8988T (cell line): ENCODE measurements around the gene DHDDS.
"Not testable (repeated sequence)": the region's sequence is repeated elsewhere in the genome, so short reads cannot be mapped to it uniquely, and the experiment has no call there.

ENCODE experiments used
- DNase-seq: peaks from one replicate; pipeline ENCODE4 v3.0.0; 2011

Gene DHDDS

DNA sequence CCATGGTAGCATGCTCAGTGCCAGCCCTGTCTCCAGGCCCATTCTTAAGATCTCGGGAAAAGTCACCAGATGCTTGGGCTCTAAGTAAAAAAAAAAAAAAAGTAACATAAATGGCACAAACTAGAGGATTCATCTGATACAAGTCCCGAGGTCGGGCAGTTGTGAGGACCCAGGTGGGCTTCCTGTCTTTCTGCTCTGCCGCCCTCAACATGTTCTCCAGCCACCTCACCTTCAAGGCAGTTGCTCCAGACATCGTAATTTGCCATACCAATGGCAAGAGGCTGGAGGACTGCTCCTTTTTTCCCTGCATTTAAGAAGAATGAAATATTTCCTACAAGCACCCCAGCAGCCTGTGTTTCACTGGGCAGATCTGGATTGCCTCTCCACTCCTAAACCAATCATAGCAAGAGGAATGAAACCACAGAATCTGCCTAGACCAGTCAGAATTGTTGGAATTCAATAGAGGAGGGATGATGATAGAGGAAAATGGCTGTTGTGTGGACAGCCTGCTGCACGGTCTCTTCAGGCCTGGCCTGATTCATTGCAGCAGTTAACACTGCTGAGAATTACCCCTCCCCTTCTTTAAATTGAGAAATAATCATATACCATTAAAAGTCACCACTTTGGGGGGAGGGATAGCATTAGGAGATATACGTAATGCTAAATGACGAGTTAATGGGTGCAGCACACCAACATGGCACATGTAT, 45.5 kb downstream of the DHDDS start:
- DNase-seq, result no peak

DNA sequence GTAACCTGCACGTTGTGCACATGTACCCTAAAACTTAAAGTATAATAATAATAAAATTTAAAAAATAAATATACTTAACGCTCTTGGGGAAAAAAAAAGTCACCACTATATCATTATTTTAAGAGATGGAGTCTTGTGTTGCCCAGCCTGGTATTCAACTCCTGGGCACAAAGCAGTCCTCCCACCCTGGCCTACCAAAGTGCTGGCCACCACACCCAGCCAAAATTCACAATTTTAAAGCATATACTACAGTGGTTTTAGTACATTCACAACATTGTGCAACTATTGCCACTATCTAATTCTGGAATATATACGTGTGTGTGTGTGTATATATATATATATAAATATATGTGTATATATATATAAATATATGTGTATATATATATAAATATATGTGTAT, 46.0 kb downstream of the DHDDS start:
- DNase-seq, result no peak

DNA sequence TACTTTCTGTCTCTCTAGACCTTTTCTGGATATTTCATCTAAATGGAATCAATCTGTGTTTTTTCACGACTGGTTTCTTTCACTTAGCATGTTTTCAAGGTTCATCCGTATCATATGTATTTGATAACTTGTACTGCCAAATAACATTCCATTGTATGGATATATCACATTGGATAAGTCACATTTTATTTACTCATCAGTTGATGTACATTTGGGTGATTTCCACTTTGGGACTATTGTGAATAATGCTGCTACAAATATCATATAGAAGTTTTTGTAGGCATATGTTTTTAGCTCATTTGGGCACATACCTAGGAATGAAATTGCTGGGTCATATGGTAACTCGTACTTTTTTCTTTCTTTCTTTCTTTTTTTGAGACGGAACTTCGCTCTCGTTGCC, 46.9 kb downstream of the DHDDS start:
- no peak for DNase-seq

DNA sequence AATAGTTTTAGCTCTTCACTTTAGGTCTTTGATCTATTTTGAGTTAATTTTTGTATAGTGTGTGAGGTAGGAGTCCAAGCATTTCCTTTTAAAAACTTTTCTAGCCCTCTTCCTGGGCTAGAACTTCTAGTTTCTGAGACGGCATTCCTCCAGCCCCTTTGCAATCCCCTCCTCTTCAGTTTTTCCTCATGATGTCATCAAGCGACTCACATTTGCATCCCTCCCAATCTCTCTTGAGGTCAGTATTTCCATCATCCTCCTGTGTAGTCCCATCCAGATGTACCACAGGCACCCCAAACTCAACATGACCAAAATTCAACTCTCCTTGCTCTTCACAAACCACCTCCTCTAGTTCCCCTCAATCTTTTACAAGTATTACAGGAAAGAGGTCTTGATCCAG, 50.8 kb downstream of the DHDDS start:
- DNase-seq, result no peak

DNA sequence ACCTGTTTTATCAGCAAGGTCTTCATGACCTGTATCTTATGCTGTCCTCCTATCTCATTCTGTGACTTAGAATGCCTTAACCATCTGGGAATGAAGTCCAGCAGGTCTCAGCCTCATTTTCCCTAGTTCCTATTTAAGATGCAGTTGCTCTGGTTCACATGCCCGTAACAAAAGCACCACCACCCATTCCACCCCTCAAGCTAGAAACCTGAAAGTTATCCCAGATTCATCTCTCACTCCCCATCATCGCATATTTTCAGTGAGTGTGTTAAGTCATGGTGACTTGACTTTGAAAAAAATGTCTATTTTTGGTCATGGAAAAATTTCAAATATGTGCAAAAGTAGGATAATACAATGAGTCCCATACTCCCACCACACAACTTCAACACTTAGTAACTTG, 51.9 kb downstream of the DHDDS start:
- no peak for DNase-seq

DNA sequence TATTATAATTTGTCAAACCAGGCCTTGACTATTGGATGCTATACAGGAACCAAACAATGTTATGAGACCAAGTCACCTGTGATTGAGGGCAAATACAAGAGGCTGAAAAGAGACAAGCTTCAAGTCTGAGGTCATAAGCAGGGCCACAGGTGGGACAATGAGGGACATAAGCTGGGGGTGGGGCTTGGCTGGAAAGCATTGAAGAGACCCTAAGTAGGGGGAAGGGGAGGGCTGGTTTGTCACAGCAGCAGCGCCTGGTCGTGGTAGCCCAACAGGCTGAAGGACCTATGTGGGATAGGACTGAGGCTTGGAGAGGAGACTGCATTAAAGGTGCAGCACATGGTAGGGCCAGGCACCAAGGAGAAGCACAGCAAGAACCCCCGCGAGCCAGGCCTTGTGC, 58.0 kb downstream of the DHDDS start:
- no peak for DNase-seq

DNA sequence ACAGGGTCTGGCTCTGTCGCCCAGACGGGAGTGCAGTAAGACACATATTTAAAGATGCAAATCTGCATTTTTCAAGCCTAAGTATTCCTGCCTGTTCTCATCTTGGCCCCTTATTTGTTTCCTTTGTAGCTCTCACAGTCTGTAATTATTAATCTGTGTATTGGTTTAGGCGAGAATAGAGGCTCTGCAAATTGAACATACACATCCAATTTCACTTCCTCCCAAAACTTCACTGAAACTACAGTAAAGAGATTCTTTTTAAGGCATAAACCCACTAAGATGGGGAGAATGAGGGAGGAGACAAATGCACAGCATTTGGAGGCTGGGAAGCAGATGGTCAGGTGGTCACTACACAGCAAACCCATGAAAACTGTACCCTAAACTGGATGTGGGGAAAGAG, 61.1 kb downstream of the DHDDS start:
- DNase-seq, result no peak

DNA sequence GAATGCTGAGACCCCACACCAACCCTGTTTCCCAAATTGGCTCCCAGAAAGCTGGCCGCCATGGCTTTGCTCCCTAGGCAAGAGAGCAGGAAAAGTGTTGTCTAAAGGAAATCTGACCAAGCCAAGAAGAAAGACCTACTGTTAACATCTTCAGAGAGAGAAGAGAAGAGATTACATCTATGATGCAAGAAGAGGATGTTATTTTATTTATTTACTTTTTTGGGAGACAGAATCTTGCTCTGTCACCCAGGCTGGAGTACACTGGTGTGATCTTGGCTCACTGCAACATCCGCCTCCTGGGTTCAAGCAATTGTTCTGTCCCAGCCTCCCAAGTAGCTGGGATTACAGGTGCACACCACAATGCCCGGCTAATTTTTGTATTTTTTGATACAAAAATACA, 61.8 kb downstream of the DHDDS start:
- DNase-seq, result no peak

DNA sequence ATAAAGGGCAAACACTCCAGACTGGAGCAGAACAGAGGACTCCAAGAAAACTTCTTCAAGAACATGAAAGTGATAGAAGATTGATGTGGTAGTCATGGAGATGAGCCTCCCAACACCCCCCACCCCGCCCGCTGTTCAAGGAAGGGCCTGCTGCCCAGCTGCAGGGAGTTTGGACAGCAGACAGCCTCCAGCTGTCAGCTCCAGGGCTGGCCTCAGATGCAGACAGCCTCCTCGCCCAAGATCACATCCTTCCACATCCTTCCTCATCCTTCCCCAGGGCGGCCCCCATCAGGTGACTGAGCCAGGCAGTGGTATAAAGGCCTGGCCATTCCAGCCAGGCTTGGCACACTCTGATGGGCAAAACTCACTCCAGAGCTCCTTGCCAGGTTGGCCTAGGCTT, 64.7 kb downstream of the DHDDS start:
- no peak for DNase-seq

DNA sequence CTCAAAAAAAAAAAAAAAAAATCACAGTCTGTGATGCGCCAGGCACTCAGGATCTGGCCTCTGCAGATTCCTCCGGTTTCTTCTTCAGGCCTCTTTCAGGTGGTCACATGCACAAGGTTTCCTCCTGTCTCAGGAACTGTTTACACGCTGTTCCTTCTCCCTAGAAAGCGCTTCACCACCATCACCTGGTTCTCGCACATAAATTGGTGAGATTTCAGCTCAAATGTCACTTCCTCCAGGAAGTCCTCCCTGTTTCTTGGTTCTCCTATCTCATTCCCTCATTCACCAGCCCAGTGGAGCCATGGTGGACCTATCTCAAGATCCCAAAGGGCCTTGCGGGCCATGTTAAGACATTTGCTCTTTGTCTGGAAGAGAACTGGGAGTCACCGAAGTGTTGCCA, 66.8 kb downstream of the DHDDS start:
- no peak for DNase-seq

DNA sequence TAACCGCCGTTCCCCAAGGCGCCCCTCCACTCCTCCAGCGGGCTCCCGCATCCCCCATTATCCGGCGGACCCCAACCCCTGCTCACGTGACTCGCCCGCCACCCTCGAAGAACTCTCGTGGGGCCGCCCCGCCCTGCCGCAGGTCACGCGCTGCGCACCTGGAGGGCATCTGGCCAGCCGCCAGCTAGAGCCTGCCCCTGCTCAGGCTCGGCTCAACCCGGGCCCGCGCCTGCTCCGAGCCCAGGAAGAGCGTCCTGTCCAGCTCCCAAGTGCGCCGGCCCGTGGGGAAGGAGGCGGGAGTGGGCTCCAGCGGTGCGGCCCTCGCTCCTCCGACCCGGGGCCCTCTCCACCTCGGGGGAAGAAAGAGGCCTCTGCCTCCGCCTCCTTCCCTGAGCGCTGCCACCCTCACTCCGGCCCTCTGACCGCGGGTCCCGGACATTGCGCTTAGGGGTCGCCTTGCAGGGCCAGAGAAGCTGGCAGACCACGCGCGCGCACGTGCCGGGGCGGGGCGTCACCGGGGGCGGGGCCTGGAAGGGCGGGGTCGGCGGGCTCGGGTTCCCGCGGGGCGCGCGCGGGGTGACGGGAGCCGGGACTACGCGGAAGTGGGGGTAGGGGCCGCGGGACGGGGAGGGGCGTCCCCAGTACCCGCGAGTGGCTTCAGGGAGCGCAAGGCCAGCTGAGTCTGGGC, 68.5 kb downstream of the DHDDS start:
- DNase-seq, result peak; percentile 68

DNA sequence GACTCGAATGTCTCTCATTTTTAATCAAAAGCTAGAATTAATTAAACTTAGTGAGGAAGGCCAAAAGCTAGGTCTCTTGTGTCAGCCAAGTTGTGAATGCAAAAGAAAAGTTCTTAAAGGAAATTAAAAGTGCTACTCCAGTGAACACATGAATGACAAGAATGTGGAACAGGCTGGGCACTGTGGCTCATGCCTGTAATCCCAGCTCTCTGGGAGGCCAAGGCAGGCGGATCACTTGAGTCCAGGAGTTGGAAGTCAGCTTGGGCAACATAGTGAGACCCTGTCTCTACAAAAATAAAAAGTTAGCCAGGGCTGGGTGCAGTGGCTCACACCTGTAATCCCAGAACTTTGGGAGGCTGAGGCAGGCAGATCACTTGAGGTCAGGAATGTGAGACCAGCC, 78.6 kb downstream of the DHDDS start:
- not testable (repeated sequence) for DNase-seq

DNA sequence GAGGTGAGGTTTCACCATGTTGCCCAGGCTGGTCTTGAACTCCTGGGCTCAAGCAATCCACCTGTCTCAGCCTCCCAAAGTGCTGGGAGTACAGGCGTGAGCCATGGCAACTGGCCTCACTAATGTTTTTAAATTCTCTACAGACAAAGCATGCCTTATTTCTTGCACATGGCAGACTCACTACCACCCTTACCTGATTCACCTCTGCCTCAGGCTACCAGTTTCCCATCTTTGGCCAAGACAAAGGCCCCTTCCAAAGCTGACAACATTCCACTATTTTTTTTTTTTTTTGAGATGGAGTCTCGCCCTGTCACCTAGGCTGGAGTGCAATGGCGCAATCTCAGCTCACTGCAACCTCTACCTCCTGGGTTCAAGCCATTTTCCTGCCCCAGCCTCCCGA, 83.7 kb downstream of the DHDDS start:
- DNase-seq, result not testable (repeated sequence)

DNA sequence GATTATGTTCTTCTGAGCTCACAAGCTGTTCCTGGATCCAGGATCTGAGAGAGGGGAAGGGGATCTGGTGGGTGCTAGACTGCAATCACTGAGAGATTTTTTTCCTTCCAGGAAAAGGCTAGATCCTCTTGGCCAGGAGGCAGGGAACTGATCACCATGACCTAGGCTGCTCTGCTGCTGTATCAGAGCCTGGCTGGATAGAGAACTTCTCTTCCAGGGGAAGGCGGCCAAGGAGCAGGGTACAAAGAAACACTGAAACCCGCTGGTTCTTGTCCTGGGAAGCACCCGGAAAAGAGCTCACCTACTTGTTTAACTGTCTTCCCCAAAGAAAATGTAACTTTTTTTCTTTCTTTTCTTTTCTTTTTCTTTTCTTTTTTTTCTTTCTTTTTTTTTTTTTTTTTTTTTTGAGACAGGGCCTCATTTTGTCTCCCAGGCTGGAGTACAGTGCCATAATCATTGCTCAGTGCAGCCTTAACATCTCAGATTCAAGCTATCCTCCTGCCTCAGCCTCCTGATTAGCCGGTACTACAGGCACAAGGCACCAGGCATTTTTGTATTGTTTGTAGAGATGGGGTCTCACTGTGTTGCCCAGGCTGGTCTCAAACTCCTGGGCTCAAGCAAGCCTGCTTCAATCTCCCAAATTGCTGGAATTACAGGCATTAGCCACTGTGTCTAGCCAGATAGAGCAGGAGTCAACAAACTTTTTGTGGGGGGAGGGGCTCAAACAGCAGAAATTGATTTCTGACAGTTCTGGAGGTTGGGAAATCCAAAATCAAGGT, 85.1 kb downstream of the DHDDS start:
- DNase-seq, result no peak

DNA sequence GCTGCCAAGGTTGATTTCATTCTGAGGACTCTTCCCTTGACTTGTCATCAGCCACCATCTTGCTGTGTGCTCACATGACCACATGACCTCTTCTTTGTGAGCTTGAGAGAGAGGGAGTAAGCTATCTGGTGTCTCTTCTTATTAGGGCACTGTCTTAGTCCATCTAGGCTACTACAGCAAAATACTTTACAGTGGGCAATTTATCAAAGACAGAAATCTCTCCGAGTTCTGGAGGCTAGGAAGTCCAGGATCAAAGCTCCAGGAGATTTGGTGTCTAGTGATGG, 85.6 kb downstream of the DHDDS start:
- no peak for DNase-seq

DNA sequence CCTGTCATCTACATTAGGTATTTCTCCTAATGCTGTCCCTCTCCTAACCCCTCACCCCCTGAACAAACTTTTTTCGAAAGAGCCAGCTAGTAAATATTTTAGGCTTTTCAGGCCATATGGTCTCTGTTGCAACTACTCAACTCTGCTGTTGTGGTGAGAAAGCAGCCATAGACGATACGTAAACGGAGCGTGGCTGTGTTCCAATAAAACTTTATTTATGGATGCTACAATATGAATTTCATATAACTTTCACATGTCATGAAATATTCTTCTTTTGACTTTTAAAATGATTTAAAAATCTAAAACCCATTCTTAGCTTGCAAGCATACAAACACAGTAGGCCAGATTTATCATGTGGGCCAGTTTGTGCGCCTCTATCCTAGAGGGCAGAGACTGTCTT, 86.2 kb downstream of the DHDDS start:
- DNase-seq, result no peak

DNA sequence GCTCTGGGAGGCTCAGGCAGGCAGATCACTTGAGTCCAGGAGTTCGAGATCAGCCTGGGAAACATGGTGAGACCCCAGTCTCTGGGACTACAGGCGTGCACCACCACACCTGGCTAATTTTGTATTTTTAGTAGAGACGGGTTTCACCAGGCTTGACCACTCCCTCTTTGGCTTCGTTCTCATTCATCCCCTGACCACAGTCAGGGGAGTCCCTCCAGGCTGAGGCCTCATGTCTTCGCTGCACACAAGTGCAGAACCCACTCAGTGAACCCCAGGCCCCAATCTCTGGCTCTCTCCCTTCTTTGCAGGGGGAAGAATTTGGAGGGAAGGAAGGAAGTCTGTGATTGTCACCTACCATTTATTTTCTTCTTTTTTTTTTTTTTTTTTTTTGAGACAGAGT, 88.2 kb downstream of the DHDDS start:
- no peak for DNase-seq
